Measurements from ENCODE around the gene MTMR3.

DNA sequence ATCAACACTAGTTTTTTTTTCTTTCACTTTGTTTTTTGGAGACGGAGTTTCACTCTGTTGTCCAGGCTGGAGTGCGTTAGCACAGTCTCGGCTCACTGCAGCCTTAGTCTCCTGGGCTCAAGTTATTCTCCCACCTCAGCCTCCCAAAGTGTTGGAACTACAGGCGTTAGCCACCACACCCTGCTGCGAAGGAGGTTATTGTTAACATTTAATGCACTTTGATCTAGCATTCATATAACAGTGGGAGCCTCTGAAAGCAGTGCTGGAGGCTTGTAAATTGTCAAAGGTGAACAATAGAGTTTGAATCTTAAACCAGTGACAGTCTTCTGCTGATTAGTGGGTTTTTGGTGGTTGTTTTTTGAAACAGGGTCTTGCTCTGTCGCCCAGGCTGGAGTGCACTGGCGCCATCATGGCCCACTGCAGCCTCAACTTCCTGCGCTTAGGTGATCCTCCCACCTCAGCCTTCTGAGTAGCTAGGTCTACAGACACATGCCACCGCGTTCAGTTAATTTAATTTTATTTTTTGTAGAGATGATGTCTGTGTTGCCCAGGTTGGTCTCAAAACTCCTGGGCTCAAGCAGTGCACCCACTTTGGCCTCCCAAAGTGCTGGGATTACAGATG lies 100.4 kb downstream of the MTMR3 start:
- TF ChIP-seq POLR2AphosphoS5 (IDR thresholded peaks at IDR 0.05; ENCODE audit: low read depth, low read length) (no peak), RFX5 (IDR thresholded peaks at IDR 0.05; ENCODE audit: low read length) (no peak), FOXM1 (IDR thresholded peaks at IDR 0.05; ENCODE audit: low read depth) (no peak), TEAD4 (IDR thresholded peaks at IDR 0.05; ENCODE audit: borderline replicate concordance, insufficient read depth) (no peak), CTCF (IDR thresholded peaks at IDR 0.05) (no peak), ZBTB33 (IDR thresholded peaks at IDR 0.05; ENCODE audit: borderline replicate concordance, low read depth) (no peak), RAD21 (IDR thresholded peaks at IDR 0.05; ENCODE audit: low read length) (no peak), EP300 (IDR thresholded peaks at IDR 0.05; ENCODE audit: borderline replicate concordance in 1 of 2, low read depth in 1 of 2, low read length in 1 of 2) (no peak), SIN3A (IDR thresholded peaks at IDR 0.05; ENCODE audit: borderline replicate concordance, low read depth, low read length) (no peak), CHD2 (IDR thresholded peaks at IDR 0.05; ENCODE audit: low read length, partially characterized antibody) (no peak), ELF1 (IDR thresholded peaks at IDR 0.05) (no peak), RXRA (IDR thresholded peaks at IDR 0.05; ENCODE audit: borderline replicate concordance, low read depth) (no peak)
- TF ChIP-seq, protein P1, sequence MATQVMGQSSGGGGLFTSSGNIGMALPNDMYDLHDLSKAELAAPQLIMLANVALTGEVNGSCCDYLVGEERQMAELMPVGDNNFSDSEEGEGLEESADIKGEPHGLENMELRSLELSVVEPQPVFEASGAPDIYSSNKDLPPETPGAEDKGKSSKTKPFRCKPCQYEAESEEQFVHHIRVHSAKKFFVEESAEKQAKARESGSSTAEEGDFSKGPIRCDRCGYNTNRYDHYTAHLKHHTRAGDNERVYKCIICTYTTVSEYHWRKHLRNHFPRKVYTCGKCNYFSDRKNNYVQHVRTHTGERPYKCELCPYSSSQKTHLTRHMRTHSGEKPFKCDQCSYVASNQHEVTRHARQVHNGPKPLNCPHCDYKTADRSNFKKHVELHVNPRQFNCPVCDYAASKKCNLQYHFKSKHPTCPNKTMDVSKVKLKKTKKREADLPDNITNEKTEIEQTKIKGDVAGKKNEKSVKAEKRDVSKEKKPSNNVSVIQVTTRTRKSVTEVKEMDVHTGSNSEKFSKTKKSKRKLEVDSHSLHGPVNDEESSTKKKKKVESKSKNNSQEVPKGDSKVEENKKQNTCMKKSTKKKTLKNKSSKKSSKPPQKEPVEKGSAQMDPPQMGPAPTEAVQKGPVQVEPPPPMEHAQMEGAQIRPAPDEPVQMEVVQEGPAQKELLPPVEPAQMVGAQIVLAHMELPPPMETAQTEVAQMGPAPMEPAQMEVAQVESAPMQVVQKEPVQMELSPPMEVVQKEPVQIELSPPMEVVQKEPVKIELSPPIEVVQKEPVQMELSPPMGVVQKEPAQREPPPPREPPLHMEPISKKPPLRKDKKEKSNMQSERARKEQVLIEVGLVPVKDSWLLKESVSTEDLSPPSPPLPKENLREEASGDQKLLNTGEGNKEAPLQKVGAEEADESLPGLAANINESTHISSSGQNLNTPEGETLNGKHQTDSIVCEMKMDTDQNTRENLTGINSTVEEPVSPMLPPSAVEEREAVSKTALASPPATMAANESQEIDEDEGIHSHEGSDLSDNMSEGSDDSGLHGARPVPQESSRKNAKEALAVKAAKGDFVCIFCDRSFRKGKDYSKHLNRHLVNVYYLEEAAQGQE (IDR thresholded peaks at IDR 0.05; ENCODE audit: low read depth, low read length), result no peak
